GM19395 (cell line): Measurements from ENCODE around the gene SLC2A13.

Experiments used
- ATAC-seq: cut with Tn5 transposase; IDR thresholded peaks from one replicate; pipeline ENCODE4 v1.9.1; 2021; ENCODE audit warnings: mild to moderate bottlenecking, moderate library complexity; ENCODE audit not compliant: unreplicated experiment

Gene SLC2A13

GRCh38 chr12:40002178-40003169, 103.4 kb downstream of the SLC2A13 start:
- no peak for ATAC-seq

GRCh38 chr12:40001406-40001805, 104.5 kb downstream of the SLC2A13 start:
- no peak for ATAC-seq

- no peak for ATAC-seq
These were observed 105.0 kb downstream of the SLC2A13 start for GRCh38 chr12:40000884-40001283.

DNA sequence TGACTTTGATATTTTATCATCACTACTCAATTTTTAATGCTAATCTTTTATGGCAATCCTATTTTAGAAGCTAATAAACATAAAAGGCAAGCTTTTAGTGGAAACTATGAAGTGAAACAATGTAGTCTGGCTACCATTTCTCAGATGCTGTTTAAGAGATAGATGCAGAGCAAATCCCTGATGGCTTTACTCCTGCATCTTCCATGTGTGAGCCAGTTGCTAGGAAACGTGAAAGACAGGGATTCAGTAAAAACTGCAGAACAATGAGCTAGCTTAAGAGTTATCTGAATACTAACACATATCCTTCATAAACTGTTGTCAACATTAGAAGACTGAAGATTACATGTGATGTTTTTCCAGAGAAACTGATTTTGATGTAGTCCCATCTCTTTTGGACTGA, 112.6 kb downstream of the SLC2A13 start:
- no peak for ATAC-seq

- ATAC-seq: peak; percentile 93
These were observed 115.5 kb downstream of the SLC2A13 start for GRCh38 chr12:39990122-39991101.

DNA sequence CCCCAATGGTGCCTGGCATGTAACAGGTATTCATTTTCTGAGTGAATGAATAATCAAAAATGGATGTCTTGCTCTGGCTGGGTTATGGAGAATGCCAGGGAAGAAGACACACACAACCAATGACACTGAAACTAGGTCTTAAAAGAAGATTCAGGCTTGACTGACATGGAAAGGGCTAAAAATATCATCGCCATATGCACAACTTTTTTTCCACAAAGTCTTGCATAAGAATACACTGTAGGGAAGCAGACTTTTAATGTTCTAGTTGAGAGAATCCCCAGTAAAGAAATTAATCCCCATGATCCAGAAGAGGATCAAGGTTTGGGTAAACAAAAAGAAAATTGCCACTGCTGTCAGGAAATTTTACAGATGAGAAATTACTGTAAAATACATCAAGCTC, 116.4 kb downstream of the SLC2A13 start:
- no peak for ATAC-seq

DNA sequence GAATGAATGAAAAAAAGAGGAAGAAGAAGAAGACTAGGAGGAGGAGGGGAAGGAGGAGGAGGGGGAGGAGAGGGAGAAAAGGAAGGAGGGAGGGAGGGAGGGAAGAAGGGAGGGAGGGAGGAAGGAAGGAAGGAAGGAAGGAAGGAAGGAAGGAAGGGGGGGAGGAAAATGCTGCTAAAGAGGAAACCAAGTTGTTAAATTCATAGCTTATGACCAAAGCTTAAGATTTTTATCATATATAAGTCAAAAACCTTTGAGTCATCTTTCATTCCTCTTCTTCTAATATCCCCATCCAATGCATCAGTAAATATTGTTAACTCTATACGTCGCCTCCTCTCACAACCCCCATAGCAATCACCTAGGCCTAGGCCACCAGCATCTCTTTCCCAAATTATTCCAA, 117.3 kb downstream of the SLC2A13 start:
- ATAC-seq: no peak

GRCh38 chr12:39986674-39987073, 119.2 kb downstream of the SLC2A13 start:
- no peak for ATAC-seq

- no peak for ATAC-seq
These were observed 121.2 kb downstream of the SLC2A13 start for GRCh38 chr12:39984670-39985069.

DNA sequence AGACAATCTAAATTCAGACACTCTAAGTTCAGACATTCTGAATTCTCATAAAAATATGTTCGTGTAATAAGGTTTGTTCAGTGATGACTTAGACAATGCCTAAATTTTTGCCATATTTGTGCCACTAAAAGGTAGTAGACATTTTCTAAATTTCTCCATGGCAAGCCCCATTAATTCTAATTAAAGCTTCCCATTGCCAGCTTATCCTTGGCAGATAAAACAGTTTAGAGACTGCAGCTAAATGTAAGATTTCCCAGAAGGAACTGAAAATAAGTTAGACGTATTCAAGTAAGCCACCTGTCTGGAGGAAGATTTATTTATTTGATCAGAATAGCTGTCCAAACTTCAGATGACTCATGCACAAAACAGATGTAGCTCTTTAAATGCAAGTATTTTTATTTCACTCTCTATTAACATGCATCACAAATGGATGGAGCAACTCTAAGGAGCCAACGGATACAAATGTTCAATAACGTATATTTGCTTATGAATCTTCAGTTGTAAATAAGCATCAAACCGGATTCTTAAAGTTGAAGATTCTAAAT, 130.4 kb downstream of the SLC2A13 start:
- no peak for ATAC-seq

DNA sequence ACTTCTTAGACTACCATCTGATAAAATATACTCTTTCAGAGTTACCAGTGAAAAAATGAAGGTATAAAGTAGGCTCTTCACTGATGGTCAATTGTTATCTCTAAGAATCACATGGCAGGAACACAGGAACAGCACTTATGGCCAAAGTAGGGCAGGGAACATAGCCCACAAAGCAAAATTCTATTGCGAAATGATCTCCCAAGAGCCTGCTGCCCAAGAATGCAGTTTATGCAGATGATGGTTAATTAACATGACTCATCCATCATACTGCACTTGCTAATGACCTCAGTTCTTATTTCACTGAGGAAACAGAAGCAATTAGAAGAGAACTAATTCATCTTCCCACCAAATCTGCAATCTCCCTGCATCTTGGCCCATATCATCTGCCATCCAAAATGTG, 133.8 kb downstream of the SLC2A13 start:
- ATAC-seq: no peak

GRCh38 chr12:39971348-39971747, 134.5 kb downstream of the SLC2A13 start:
- no peak for ATAC-seq

DNA sequence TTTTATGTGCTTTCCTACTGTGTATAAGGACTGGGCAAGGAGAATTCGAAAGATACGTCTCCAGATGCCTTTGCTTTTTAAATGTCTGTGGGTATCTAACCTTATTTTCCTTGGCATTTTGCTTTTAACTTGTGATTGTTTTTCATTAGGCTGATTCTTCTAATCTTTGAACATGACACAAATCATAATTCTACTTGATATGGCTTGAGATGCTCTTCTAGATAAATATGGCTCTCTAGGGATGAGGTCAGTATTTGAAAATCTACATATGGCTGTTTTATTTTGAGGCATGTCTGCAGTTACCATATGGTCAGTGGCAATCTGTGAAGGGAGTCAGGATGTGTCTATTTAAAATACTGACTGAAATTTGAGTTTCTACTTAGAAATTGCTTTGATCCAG, 139.2 kb downstream of the SLC2A13 start:
- ATAC-seq: no peak

DNA sequence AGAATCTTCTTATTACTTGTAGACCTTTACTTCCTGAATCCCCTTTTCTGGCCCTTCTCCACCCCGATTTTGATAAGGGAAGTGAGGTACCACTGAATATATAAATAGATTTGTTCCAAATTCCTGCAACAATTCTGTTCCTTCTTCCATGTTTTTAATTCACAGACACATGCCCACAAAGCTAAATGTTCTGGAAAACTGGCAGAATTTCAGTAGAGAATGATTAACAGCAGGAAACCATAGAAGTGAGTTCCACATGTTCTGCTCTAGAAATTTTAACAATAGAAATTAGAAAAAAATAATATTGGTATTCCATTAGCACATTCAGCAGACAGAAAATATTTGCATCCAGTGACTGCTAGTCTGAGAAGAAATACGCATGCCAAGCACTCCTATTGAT, 139.6 kb downstream of the SLC2A13 start:
- ATAC-seq: no peak

DNA sequence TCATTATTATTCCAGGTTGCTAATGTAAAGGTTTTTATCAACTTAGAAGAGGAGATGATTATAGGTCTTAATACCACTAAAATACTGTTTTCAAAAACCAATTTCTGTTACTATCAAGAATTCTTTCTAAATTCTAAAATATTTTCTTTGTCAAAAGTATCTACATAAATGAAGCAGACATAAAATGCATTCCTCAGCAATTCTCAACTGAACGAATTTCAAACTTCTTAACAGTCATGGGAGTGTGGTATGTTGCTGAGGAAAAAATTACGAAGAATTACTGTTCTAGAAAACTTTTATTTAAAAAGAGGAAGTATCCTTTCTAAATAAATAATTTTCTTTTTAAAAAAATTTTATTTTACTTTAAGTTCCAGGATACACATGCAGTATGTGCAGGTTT, 146.4 kb downstream of the SLC2A13 start:
- ATAC-seq: no peak

DNA sequence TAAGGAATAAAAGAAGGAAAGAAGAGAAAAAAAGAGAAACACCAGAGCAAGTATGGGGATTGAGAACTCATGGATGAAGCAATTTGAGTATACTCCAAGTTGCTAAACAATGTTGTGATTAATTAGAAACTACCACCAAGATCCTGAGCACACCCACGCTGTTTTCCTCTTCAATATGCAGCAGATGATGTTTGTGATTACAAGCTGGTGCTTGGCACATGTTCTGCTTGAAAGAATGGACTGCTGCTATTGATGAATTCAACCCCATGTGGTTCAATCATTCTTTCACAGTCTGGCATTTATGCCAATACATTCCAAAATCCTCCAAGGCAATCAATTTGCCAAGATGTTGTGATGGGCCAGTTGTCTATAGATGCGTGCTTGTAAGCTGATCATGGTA, 146.8 kb downstream of the SLC2A13 start:
- ATAC-seq: no peak

GRCh38 chr12:39958377-39958776, 147.5 kb downstream of the SLC2A13 start:
- no peak for ATAC-seq

DNA sequence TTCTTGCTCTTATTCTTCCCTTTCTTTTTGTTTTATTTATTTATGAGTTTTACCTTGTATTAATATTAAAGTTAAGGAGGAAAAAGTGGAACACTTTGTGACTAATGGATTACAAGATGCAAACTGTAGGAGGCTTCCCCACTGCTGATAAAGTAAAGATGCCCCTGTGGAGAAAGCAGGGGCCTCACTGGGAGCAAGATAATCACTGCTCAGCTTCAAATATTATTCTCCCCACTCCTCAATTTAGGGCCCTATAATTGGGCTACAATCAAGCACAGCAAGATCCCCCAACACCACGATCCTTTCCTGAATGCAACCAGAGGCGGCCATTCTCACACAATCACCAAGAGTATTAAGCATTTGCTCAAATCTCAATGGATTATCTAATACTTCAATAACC, 149.2 kb downstream of the SLC2A13 start:
- ATAC-seq: no peak

DNA sequence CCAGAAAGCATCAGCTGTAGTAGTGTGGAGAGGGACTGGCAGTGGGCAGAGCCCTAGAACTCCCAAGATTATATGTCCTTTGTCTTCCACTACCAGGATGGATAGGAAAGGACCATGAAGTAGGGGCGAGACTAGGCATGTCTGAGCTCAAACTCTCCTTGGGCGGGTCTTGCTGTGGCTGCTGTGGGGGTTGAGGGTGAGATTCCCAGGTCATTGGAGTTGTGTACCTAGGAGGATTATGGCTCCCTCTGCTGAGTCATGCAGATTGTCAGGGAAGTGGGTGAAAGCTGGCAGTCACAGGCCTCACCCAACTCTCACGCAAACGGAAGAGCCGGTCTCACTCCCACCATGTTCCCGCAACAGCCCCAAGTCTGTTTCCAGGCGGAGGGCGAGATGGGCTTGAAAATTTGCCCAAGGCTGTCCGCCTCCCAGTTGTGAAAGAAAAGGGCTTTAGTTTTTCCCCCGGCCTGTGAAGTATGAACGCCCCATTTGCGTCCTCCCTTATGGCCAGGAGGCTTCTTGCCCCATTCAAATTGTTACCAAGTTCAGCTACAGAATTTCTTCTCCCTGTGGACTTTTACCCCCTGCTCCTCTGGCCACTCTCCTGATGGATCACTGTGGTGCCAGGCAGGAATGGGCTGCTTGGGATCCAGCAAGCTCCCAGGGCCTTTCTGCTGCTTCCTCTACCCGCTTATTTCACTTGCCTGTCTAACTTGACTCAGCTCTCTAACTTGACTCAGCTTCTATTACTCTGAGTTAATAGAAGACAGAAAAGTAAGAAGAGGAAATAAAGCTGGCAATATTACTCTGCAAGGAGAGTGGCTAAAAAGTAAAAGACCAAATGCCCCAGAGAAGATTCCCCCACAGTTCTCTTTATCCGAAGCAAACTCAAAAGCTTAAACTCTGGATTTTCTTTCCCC, 159.3 kb downstream of the SLC2A13 start:
- ATAC-seq: no peak

DNA sequence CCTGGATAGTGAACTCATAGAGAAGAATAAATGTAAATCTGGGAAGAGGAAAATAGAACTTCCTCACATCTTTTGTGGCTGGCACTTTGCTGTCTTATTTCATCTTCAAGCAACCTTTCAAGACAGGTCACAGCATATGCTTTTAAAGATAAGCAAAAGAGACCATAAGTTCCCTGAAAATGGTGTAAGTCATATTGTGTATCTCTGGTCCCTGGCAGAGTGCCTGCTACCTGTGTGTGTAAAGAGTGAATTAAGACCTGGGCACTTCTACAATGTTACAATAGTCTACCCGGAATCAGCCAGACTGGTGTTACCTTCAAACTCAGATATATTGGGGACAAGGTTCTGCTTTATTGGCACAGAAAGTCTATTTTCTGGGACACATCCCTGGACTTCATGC, 168.8 kb downstream of the SLC2A13 start:
- no peak for ATAC-seq
